Measurements from ENCODE around the gene SRCIN1. TPM values are rescaled to one million over a fixed set of nuclear protein-coding genes. Genes with fewer than 3 reads are reported as not detected.

SRCIN1 gene
- total RNA-seq, 1 experiment from 2014 or later = 16.7 TPM

- Histone ChIP-seq H3K4me1 (replicated peaks; ENCODE audit: insufficient read depth) (peaks cover 46% of the 10 kb centered on the region), H3K27ac (no peak overlapping the region), H3K79me2 (ENCODE audit: low read depth) (no peaks in the 10 kb centered on the region), H3K36me3 (ENCODE audit: low read depth) (no peaks in the 10 kb centered on the region), H2AFZ (no peak overlapping the region), H3K4me2 (peak overlapping the region; percentile 91), H3K4me3 (peak overlapping the region; percentile 57; the same call in 1 of the 2 replicates), H3K9me3 (ENCODE audit: insufficient read depth, low read depth) (no peaks in the 10 kb centered on the region), H3K27me3 (ENCODE audit: insufficient read depth, low read depth) (no peaks in the 10 kb centered on the region), H4K20me1 (ENCODE audit: insufficient read depth) (peaks cover 12% of the 10 kb centered on the region), H3K9me2 (ENCODE audit: insufficient read depth) (no peaks in the 10 kb centered on the region), H3F3A (ENCODE audit: insufficient read depth, low read depth) (peaks cover 53% of the 10 kb centered on the region)
- POLR2A ChIA-PET (ENCODE audit: unreplicated experiment) = interaction anchor here (0.6 to 0.7 kb wide), 2 partner anchors 114 to 138 kb away, joined by 9 to 13 read pairs; no protein-coding TSS in a partner anchor
- intact Hi-C loops (cut with micrococcal nuclease; ENCODE audit: unreplicated experiment) = loop anchor here (2.0 to 5.0 kb wide), 2 partner anchors 13 to 37 kb away; no protein-coding TSS in a partner anchor
- BruUV-seq (replicated peaks) = no TSS peak
- CTCF ChIA-PET = interaction anchor here (0.6 to 2.7 kb wide), 5 partner anchors 20 to 103 kb away, joined by 3 to 27 read pairs (median 8); no protein-coding TSS in a partner anchor
- TF ChIP-seq EZH2 (IDR thresholded peaks at IDR 0.05; ENCODE audit: low read depth) = no peak
- TF ChIP-seq, protein P1, sequence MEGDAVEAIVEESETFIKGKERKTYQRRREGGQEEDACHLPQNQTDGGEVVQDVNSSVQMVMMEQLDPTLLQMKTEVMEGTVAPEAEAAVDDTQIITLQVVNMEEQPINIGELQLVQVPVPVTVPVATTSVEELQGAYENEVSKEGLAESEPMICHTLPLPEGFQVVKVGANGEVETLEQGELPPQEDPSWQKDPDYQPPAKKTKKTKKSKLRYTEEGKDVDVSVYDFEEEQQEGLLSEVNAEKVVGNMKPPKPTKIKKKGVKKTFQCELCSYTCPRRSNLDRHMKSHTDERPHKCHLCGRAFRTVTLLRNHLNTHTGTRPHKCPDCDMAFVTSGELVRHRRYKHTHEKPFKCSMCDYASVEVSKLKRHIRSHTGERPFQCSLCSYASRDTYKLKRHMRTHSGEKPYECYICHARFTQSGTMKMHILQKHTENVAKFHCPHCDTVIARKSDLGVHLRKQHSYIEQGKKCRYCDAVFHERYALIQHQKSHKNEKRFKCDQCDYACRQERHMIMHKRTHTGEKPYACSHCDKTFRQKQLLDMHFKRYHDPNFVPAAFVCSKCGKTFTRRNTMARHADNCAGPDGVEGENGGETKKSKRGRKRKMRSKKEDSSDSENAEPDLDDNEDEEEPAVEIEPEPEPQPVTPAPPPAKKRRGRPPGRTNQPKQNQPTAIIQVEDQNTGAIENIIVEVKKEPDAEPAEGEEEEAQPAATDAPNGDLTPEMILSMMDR (conservative IDR thresholded peaks at IDR 0.05) = 0 out of 2 replicates have a peak, but pooled peaks have one; percentile 9
- DNase-seq = no peak
These were observed 45.9 kb downstream of the SRCIN1 start for GRCh38 chr17:38559880-38560230.

DNA sequence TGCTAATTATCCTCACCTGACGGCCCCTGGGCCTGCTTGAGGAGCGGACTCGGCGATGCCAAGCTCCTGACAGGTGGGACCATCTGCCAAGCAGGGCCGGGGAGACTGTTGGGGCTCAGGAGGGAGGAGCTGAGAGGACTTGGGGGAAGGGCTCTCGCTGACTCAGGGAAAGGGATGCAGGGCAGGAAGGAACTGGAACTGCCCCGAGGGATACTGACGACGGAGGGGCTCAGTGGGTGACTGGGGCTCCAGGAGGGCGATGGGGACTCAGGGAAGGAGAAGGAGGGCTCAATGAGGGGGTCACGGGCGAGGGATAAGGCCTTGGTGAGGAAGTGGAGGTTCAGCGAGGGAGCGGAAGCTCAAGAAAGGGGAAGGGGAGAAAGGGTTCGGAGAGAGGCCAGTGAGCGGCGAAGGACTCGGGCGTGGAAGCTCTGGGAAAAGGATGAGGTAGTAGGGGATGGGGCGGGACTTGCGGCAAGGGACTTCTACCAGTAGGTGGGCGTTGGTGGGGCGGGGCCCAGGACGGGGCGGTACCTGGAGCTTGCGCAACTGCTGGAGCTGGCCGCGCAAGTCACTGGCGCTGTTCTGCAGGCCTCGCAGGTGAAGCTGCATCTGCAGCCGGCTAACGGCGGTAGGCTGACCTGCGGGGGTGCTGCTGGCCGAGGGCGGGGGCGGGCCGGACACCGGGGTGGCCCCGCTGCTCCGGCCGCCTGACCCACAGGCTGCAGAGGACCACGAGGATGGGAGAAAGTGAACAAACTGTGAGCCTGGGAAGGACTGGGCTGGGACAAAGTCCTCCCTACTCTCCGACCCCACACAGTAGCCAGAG lies 46.5 kb downstream of the SRCIN1 start:
- Histone ChIP-seq H3K4me1 (replicated peaks; ENCODE audit: insufficient read depth) (peaks cover 52% of the 10 kb centered on the region), H3K4me2 (peak overlapping the region; percentile 91), H3K27ac (peak overlapping the region; percentile 79), H3K9me3 (ENCODE audit: insufficient read depth, low read depth) (no peaks in the 10 kb centered on the region), H3F3A (ENCODE audit: insufficient read depth, low read depth) (peaks cover 59% of the 10 kb centered on the region), H3K27me3 (ENCODE audit: insufficient read depth, low read depth) (no peaks in the 10 kb centered on the region), H3K9me2 (ENCODE audit: insufficient read depth) (no peaks in the 10 kb centered on the region), H2AFZ (peak overlapping the region; percentile 70; the same call in 1 of the 2 replicates), H3K4me3 (peak overlapping the region; percentile 57), H3K79me2 (ENCODE audit: low read depth) (no peaks in the 10 kb centered on the region), H4K20me1 (ENCODE audit: insufficient read depth) (peaks cover 12% of the 10 kb centered on the region), H3K36me3 (ENCODE audit: low read depth) (no peaks in the 10 kb centered on the region)
- TF ChIP-seq, protein P1 (conservative IDR thresholded peaks at IDR 0.05) = no peak
- TF ChIP-seq EZH2 (IDR thresholded peaks at IDR 0.05; ENCODE audit: low read depth) = no peak
- intact Hi-C loops (cut with micrococcal nuclease; ENCODE audit: unreplicated experiment) = loop anchor here (2.0 to 5.0 kb wide), 2 partner anchors 14 to 38 kb away; no protein-coding TSS in a partner anchor
- peak; percentile 91 to 94 for DNase-seq
- CTCF ChIA-PET = interaction anchor here (0.6 to 2.7 kb wide), 7 partner anchors 22 to 266 kb away, joined by 3 to 27 read pairs (median 8); partner anchors contain the start of gene SRCIN1
- POLR2A ChIA-PET (ENCODE audit: unreplicated experiment) = interaction anchor here (0.6 to 0.7 kb wide), 4 partner anchors 104 to 631 kb away, joined by 3 to 13 read pairs (median 6); no protein-coding TSS in a partner anchor
- TSS peak; percentile 72 for BruUV-seq (replicated peaks)

- Histone ChIP-seq H3K79me2 (ENCODE audit: low read depth) (no peaks in the 10 kb centered on the region), H3K36me3 (ENCODE audit: low read depth) (no peaks in the 10 kb centered on the region), H3K9me2 (ENCODE audit: insufficient read depth) (no peaks in the 10 kb centered on the region), H3K27me3 (ENCODE audit: insufficient read depth, low read depth) (no peaks in the 10 kb centered on the region), H3K27ac (peak overlapping the region; percentile 79), H3K4me1 (replicated peaks; ENCODE audit: insufficient read depth) (peaks cover 54% of the 10 kb centered on the region), H3F3A (ENCODE audit: insufficient read depth, low read depth) (peaks cover 60% of the 10 kb centered on the region), H4K20me1 (ENCODE audit: insufficient read depth) (peaks cover 12% of the 10 kb centered on the region), H3K4me2 (peak overlapping the region; percentile 91), H2AFZ (peak overlapping the region; percentile 70; the same call in 1 of the 2 replicates), H3K9me3 (ENCODE audit: insufficient read depth, low read depth) (no peaks in the 10 kb centered on the region), H3K4me3 (peak overlapping the region; percentile 57)
- CTCF ChIA-PET = interaction anchor here (0.7 to 2.7 kb wide), 9 partner anchors 21 to 209 kb away, joined by 3 to 27 read pairs (median 4); partner anchors contain the start of gene SRCIN1
- no TSS peak for BruUV-seq (replicated peaks)
- TF ChIP-seq, protein P1 (conservative IDR thresholded peaks at IDR 0.05) = no peak
- no peak for TF ChIP-seq EZH2 (IDR thresholded peaks at IDR 0.05; ENCODE audit: low read depth)
- POLR2A ChIA-PET (ENCODE audit: unreplicated experiment) = interaction anchor here (0.5 to 0.6 kb wide), 4 partner anchors 105 to 631 kb away, joined by 3 to 4 read pairs (median 4); no protein-coding TSS in a partner anchor
- intact Hi-C loops (cut with micrococcal nuclease; ENCODE audit: unreplicated experiment) = loop anchor here (1.0 to 5.0 kb wide), 4 partner anchors 14 to 105 kb away; no protein-coding TSS in a partner anchor
- DNase-seq = no peak
These were observed 47.1 kb downstream of the SRCIN1 start for GRCh38 chr17:38558728-38559050.

Data from PC-9 (cell line).